Fibroblast of the conjunctiva (primary cell): Measurements from ENCODE around the gene DDIAS.
"Not testable (repeated sequence)": the region's sequence is repeated elsewhere in the genome, so short reads cannot be mapped to it uniquely, and the experiment has no call there.

ENCODE experiments used
- DNase-seq: peaks from one replicate; pipeline ENCODE4 v3.0.0-alpha.2; 2010; ENCODE audit warnings: low read depth

Gene DDIAS

GRCh38 chr11:82969811-82970210 is 68.3 kb downstream of the DDIAS start:
- no peak for DNase-seq

GRCh38 chr11:82970507-82971083 is 69.1 kb downstream of the DDIAS start:
- not testable (repeated sequence) for DNase-seq

- not testable (repeated sequence) for DNase-seq
Observed at GRCh38 chr11:82971519-82971946, 70.0 kb downstream of the DDIAS start.

GRCh38 chr11:82972103-82972502 is 70.6 kb downstream of the DDIAS start:
- DNase-seq = no peak

- DNase-seq = no peak
Observed at GRCh38 chr11:82974135-82974534, 72.6 kb downstream of the DDIAS start.

GRCh38 chr11:82974851-82975250 is 73.3 kb downstream of the DDIAS start:
- DNase-seq = no peak

- no peak for DNase-seq
Observed at GRCh38 chr11:82975882-82976281, 74.3 kb downstream of the DDIAS start.

- DNase-seq = no peak
Observed at GRCh38 chr11:82976786-82977185, 75.2 kb downstream of the DDIAS start.

GRCh38 chr11:82978422-82979099 is 77.0 kb downstream of the DDIAS start:
- peak; percentile 16 for DNase-seq

GRCh38 chr11:82979824-82980223 is 78.3 kb downstream of the DDIAS start:
- no peak for DNase-seq

GRCh38 chr11:82980292-82980691 is 78.8 kb downstream of the DDIAS start:
- peak; percentile 31 for DNase-seq

GRCh38 chr11:82980947-82981346 is 79.4 kb downstream of the DDIAS start:
- no peak for DNase-seq

- DNase-seq = no peak
Observed at GRCh38 chr11:82981852-82982251, 80.3 kb downstream of the DDIAS start.
